SK-N-MC (cell line): ENCODE results near the gene KLK1.

Experiments used
- DNase-seq: peaks from one replicate; pipeline ENCODE4 v3.0.0-alpha.2; 2011; ENCODE audit warnings: low read depth, low spot score
- H3K27ac ChIP-seq: fragments of 200-600 bp; sonication (generic); 2 replicates; pipeline ENCODE4 v1.5.1; 2016; ENCODE audit warnings: mixed run types
- H3K36me3 ChIP-seq: fragments of 200-600 bp; sonication (generic); 2 replicates; pipeline ENCODE4 v1.6.1; 2017; ENCODE audit warnings: antibody characterized with exemption, low read length, mixed read lengths; ENCODE audit not compliant: insufficient read depth
- H3K4me3 ChIP-seq: fragments of 200-600 bp; sonication (generic); 2 replicates; pipeline ENCODE4 v1.5.1; 2016
- H3K9ac ChIP-seq: fragments of 200-600 bp; sonication (generic); 2 replicates; pipeline ENCODE4 v1.8.0; 2017; ENCODE audit warnings: mixed run types, mixed read lengths; ENCODE audit not compliant: insufficient read length
- H3K9me3 ChIP-seq: fragments of 200-600 bp; sonication (generic); 2 replicates; pipeline ENCODE4 v1.6.1; 2017; ENCODE audit warnings: low read depth, mild to moderate bottlenecking, antibody characterized with exemption, low read length, moderate library complexity, mixed read lengths
- EZH2 ChIP-seq: fragments of 200-600 bp; sonication (generic); IDR thresholded peaks from one replicate; pipeline ENCODE4 v1.6.1; 2017; ENCODE audit warnings: antibody characterized with exemption
- FOXP2 ChIP-seq: optimal IDR thresholded peaks from 2 replicates; pipeline ENCODE3; 2011; ENCODE audit warnings: mild to moderate bottlenecking, moderate library complexity; ENCODE audit not compliant: insufficient read depth; ENCODE audit errors: extremely low read length, control extremely low read depth
- POLR2AphosphoS5 ChIP-seq: IDR thresholded peaks from 2 replicates; pipeline ENCODE4 v1.6.1; 2012; ENCODE audit warnings: mild to moderate bottlenecking, low read depth, low read length, borderline replicate concordance

KLK1 gene

GRCh38 chr19:50857366-50857765, 33.8 kb upstream of the KLK1 start:
- no peak for TF ChIP-seq EZH2
- no peak for TF ChIP-seq FOXP2
- no peak for TF ChIP-seq POLR2AphosphoS5
- Histone ChIP-seq H3K9ac (no peak overlapping the region), H3K36me3 (no peaks in the 10 kb centered on the region), H3K9me3 (no peaks in the 10 kb centered on the region), H3K27ac (no peak overlapping the region), H3K4me3 (no peak overlapping the region)
- DNase-seq = no peak

DNA sequence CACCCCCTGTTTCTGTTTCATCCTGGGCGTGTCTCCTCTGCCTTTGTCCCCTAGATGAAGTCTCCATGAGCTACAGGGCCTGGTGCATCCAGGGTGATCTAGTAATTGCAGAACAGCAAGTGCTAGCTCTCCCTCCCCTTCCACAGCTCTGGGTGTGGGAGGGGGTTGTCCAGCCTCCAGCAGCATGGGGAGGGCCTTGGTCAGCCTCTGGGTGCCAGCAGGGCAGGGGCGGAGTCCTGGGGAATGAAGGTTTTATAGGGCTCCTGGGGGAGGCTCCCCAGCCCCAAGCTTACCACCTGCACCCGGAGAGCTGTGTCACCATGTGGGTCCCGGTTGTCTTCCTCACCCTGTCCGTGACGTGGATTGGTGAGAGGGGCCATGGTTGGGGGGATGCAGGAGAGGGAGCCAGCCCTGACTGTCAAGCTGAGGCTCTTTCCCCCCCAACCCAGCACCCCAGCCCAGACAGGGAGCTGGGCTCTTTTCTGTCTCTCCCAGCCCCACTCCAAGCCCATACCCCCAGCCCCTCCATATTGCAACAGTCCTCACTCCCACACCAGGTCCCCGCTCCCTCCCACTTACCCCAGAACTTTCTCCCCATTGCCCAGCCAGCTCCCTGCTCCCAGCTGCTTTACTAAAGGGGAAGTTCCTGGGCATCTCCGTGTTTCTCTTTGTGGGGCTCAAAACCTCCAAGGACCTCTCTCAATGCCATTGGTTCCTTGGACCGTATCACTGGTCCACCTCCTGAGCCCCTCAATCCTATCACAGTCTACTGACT, 31.2 kb upstream of the KLK1 start, which contains the start of gene KLK3:
Gene KLK3 (plus strand): TSS at position 280 of the 775 bp plus-strand sequence. CDS start 41 bp downstream, at position 321.
- Histone ChIP-seq H3K27ac (no peak within 1 kb of the TSS), H3K9ac (no peak within 1 kb of the TSS), H3K9me3 (no peaks in the 10 kb centered on the region), H3K36me3 (no peaks in the 10 kb centered on the region), H3K4me3 (no peak within 1 kb of the TSS)
- no peak for DNase-seq
- TF ChIP-seq FOXP2 (no peak), EZH2 (no peak), POLR2AphosphoS5 (no peak)

DNA sequence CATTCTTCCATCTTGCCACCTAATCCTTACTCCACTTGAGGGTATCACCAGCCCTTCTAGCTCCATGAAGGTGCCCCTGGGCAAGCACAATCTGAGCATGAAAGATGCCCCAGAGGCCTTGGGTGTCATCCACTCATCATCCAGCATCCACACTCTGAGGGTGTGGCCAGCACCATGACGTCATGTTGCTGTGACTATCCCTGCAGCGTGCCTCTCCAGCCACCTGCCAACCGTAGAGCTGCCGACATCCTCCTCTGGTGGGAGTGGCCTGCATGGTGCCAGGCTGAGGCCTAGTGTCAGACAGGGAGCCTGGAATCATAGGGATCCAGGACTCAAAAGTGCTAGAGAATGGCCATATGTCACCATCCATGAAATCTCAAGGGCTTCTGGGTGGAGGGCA, 28.0 kb upstream of the KLK1 start:
- no peak overlapping the region for H3K4me3 ChIP-seq
- H3K9ac ChIP-seq = no peak overlapping the region
- H3K27ac ChIP-seq = no peak overlapping the region
- no peaks in the 10 kb centered on the region for H3K36me3 ChIP-seq
- TF ChIP-seq EZH2 (no peak), FOXP2 (no peak), POLR2AphosphoS5 (no peak)
- DNase-seq = no peak
- H3K9me3 ChIP-seq = no peaks in the 10 kb centered on the region

DNA sequence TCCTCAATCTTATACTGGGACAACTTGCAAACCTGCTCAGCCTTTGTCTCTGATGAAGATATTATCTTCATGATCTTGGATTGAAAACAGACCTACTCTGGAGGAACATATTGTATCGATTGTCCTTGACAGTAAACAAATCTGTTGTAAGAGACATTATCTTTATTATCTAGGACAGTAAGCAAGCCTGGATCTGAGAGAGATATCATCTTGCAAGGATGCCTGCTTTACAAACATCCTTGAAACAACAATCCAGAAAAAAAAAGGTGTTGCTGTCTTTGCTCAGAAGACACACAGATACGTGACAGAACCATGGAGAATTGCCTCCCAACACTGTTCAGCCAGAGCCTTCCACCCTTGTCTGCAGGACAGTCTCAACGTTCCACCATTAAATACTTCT, 27.2 kb upstream of the KLK1 start:
- H3K27ac ChIP-seq = no peak overlapping the region
- DNase-seq = no peak
- no peak overlapping the region for H3K4me3 ChIP-seq
- H3K9ac ChIP-seq = no peak overlapping the region
- TF ChIP-seq POLR2AphosphoS5 (no peak), FOXP2 (no peak), EZH2 (no peak)
- H3K36me3 ChIP-seq = no peaks in the 10 kb centered on the region
- H3K9me3 ChIP-seq = no peaks in the 10 kb centered on the region

DNA sequence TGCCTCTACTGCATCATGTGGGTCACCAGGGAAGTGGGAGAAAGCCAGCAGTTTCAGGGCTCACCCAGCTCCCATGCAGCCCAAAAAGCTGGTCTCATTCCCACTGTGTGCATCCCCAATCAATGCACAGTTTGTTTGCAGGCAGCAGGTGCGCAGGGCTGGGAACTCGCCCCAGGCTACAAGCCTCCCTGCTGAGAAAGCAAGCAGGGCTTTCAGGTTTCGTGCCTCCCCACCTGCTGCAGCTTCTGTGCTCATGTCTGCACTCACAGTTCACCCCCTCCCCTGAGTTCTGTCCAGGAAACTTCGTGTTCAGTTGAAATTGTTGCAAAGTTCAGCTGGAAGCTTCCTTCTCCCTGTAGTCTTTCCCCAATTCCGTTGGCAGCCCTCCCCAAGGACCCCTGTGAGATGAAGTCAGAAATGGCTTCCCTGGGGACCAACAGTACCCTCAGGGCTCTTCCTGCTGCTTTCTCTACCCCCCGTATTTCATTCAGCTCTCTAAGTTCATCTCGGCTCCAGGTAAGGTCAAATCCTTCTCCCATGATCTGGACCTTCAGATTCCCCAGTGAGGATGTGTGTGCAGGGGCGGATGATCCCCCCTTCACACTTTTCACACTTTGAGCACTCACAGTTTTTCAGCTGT, 20.8 kb upstream of the KLK1 start:
- Histone ChIP-seq H3K27ac (no peak overlapping the region), H3K9ac (no peak overlapping the region), H3K9me3 (no peaks in the 10 kb centered on the region), H3K4me3 (no peak overlapping the region), H3K36me3 (no peaks in the 10 kb centered on the region)
- DNase-seq = no peak
- TF ChIP-seq EZH2 (no peak), FOXP2 (no peak), POLR2AphosphoS5 (no peak)

GRCh38 chr19:50843701-50844221, 20.2 kb upstream of the KLK1 start:
- no peak for TF ChIP-seq EZH2
- no peak for TF ChIP-seq POLR2AphosphoS5
- no peak for TF ChIP-seq FOXP2
- Histone ChIP-seq H3K4me3 (no peak overlapping the region), H3K9ac (no peak overlapping the region), H3K36me3 (no peaks in the 10 kb centered on the region), H3K9me3 (no peaks in the 10 kb centered on the region), H3K27ac (no peak overlapping the region)
- no peak for DNase-seq

- TF ChIP-seq EZH2 (no peak), POLR2AphosphoS5 (no peak), FOXP2 (no peak)
- H3K9me3 ChIP-seq = no peaks in the 10 kb centered on the region
Measured at GRCh38 chr19:50843205-50843604, 19.6 kb upstream of the KLK1 start.

GRCh38 chr19:50842130-50842529, 18.5 kb upstream of the KLK1 start:
- Histone ChIP-seq H3K36me3 (no peaks in the 10 kb centered on the region), H3K9ac (no peak overlapping the region), H3K4me3 (no peak overlapping the region), H3K27ac (no peak overlapping the region), H3K9me3 (no peaks in the 10 kb centered on the region)
- TF ChIP-seq POLR2AphosphoS5 = no peak
- TF ChIP-seq EZH2 = no peak
- TF ChIP-seq FOXP2 = no peak
- DNase-seq = no peak

More at GRCh38 chr19:50843205-50843604, 19.6 kb upstream of the KLK1 start:
- no peak for DNase-seq
- Histone ChIP-seq H3K27ac (no peak overlapping the region), H3K36me3 (no peaks in the 10 kb centered on the region), H3K4me3 (no peak overlapping the region), H3K9ac (no peak overlapping the region)
